HEK293T (cell line): ENCODE results near the gene SEPTIN11.

Source experiments
- CTCF ChIA-PET: fragments of 350-600 bp; formaldehyde crosslinking; extraction: SDS; loops from one replicate; lab custom pipeline; 2021; ENCODE audit warnings: antibody characterized with exemption, inconsistent platforms; lab: Yijun Ruan, JAX
- POLR2A ChIA-PET: fragments of 350-600 bp; formaldehyde crosslinking; extraction: SDS; loops from one replicate; lab custom pipeline; 2020; ENCODE audit warnings: antibody characterized with exemption, inconsistent platforms; lab: Yijun Ruan, JAX
- DNase-seq: peaks from one replicate; pipeline ENCODE4 v3.0.0; 2012; ENCODE audit warnings: mixed read lengths; ENCODE audit errors: extremely low spot score
- ARNT ChIP-seq: fragments of 450-650 bp; IDR thresholded peaks from 2 replicates; pipeline ENCODE4 v1.6.1; 2017; ENCODE audit warnings: mild to moderate bottlenecking
- BHLHE40 ChIP-seq: fragments of 450-650 bp; IDR thresholded peaks from 2 replicates; pipeline ENCODE4 v1.6.1; 2016; ENCODE audit warnings: mild to moderate bottlenecking, moderate library complexity, borderline replicate concordance
- CTBP1 ChIP-seq: fragments of 450-650 bp; IDR thresholded peaks from 2 replicates; pipeline ENCODE4 v1.6.1; 2016; ENCODE audit warnings: borderline replicate concordance
- ELF4 ChIP-seq: fragments of 450-650 bp; IDR thresholded peaks from 2 replicates; pipeline ENCODE4 v1.6.1; 2017; ENCODE audit warnings: antibody characterized with exemption
- FOXA1 ChIP-seq: fragments of 450-650 bp; IDR thresholded peaks from 2 replicates; pipeline ENCODE4 v1.6.1; 2016; ENCODE audit warnings: mild to moderate bottlenecking
- FOXK2 ChIP-seq: fragments of 450-650 bp; IDR thresholded peaks from 2 replicates; pipeline ENCODE4 v1.6.1; 2016; ENCODE audit warnings: mild to moderate bottlenecking
- FOXM1 ChIP-seq: fragments of 450-650 bp; IDR thresholded peaks from 2 replicates; pipeline ENCODE4 v1.6.1; 2017; ENCODE audit warnings: mild to moderate bottlenecking, borderline replicate concordance
- HDGF ChIP-seq: fragments of 450-650 bp; IDR thresholded peaks from 2 replicates; pipeline ENCODE4 v1.6.1; 2017; ENCODE audit warnings: antibody characterized with exemption, borderline replicate concordance
- L3MBTL2 ChIP-seq: fragments of 450-650 bp; conservative IDR thresholded peaks from 2 replicates; pipeline ENCODE4 v1.6.1; 2016; ENCODE audit warnings: mild to moderate bottlenecking
- LEF1 ChIP-seq: fragments of 450-650 bp; IDR thresholded peaks from 2 replicates; pipeline ENCODE4 v1.6.1; 2017; ENCODE audit warnings: mild to moderate bottlenecking, borderline replicate concordance
- NFRKB ChIP-seq: fragments of 450-650 bp; IDR thresholded peaks from 2 replicates; pipeline ENCODE4 v1.6.1; 2016; ENCODE audit warnings: mild to moderate bottlenecking, moderate library complexity
- PKNOX1 ChIP-seq: fragments of 450-650 bp; IDR thresholded peaks from 2 replicates; pipeline ENCODE4 v1.6.1; 2016
- SP1 ChIP-seq: fragments of 450-650 bp; IDR thresholded peaks from 2 replicates; pipeline ENCODE4 v1.6.1; 2017
- SUZ12 ChIP-seq: fragments of 450-650 bp; IDR thresholded peaks from 2 replicates; pipeline ENCODE4 v1.6.1; 2016; ENCODE audit warnings: mild to moderate bottlenecking
- TARDBP ChIP-seq: fragments of 450-650 bp; IDR thresholded peaks from 2 replicates; pipeline ENCODE4 v1.6.1; 2016
- ZNF384 ChIP-seq: fragments of 450-650 bp; IDR thresholded peaks from 2 replicates; pipeline ENCODE4 v1.6.1; 2016

Gene SEPTIN11

GRCh38 chr4:76950052-76950955, 752 bp downstream of the SEPTIN11 start:
- POLR2A ChIA-PET: interaction anchor here (0.7 to 1.1 kb wide), 8 partner anchors 10 to 171 kb away, joined by 3 to 7 read pairs (median 4); partner anchors contain the start of gene SOWAHB
- DNase-seq: peak; percentile 34
- CTCF ChIA-PET: interaction anchor here (0.8 to 1.1 kb wide), 2 partner anchors 35 to 253 kb away, joined by 3 read pairs; no protein-coding TSS in a partner anchor
- TF ChIP-seq L3MBTL2 (peak; percentile 66), ARNT (no peak)

- ChIA-PET CTCF (interaction anchor here (0.8 to 1.1 kb wide), 2 partner anchors 34 to 252 kb away, joined by 3 read pairs; no protein-coding TSS in a partner anchor), POLR2A (interaction anchor here (0.7 to 1.1 kb wide), 2 partner anchors 9 to 41 kb away, joined by 3 to 4 read pairs; no protein-coding TSS in a partner anchor)
- DNase-seq: no peak
- TF ChIP-seq ELF4 (no peak), LEF1 (no peak), L3MBTL2 (no peak), FOXK2 (no peak), BHLHE40 (no peak), CTBP1 (no peak), SUZ12 (no peak), ZNF384 (no peak), PKNOX1 (no peak), ARNT (no peak), NFRKB (no peak), TARDBP (no peak), FOXA1 (no peak), HDGF (no peak), SP1 (no peak), FOXM1 (no peak)
Measured at GRCh38 chr4:76950956-76951671, 1.6 kb downstream of the SEPTIN11 start.

GRCh38 chr4:76951672-76952010, 2.1 kb downstream of the SEPTIN11 start:
- ChIA-PET CTCF (interaction anchor here (1.1 kb wide), 1 partner anchor 34 kb away, joined by 3 read pairs; no protein-coding TSS in a partner anchor), POLR2A (interaction anchor here (1.1 kb wide), 1 partner anchor 8 kb away, joined by 4 read pairs; no protein-coding TSS in a partner anchor)
- DNase-seq: no peak
- TF ChIP-seq PKNOX1: no peak
- no peak for TF ChIP-seq NFRKB
- TF ChIP-seq TARDBP: no peak
- no peak for TF ChIP-seq BHLHE40
- TF ChIP-seq HDGF: no peak
- no peak for TF ChIP-seq ARNT
- no peak for TF ChIP-seq ZNF384
- TF ChIP-seq L3MBTL2: no peak
- TF ChIP-seq CTBP1: no peak
- TF ChIP-seq SP1: no peak
- no peak for TF ChIP-seq FOXM1
- TF ChIP-seq FOXK2: no peak
- TF ChIP-seq SUZ12: no peak
- TF ChIP-seq LEF1: no peak
- TF ChIP-seq ELF4: no peak
- TF ChIP-seq FOXA1: no peak

GRCh38 chr4:76952071-76952470, 2.5 kb downstream of the SEPTIN11 start:
- TF ChIP-seq TARDBP (no peak), PKNOX1 (peak; percentile 23; the same call in 1 of the 2 replicates)
- DNase-seq: no peak
- POLR2A ChIA-PET: no interaction called here
- CTCF ChIA-PET: interaction anchor here (0.7 kb wide), 1 partner anchor 19 kb away, joined by 3 read pairs; no protein-coding TSS in a partner anchor

GRCh38 chr4:76952656-76953582, 3.4 kb downstream of the SEPTIN11 start:
- no peak for TF ChIP-seq ELF4
- no peak for TF ChIP-seq SUZ12
- TF ChIP-seq PKNOX1: no peak
- TF ChIP-seq HDGF: no peak
- no peak for TF ChIP-seq TARDBP
- TF ChIP-seq LEF1: no peak
- no peak for TF ChIP-seq BHLHE40
- no peak for TF ChIP-seq FOXM1
- TF ChIP-seq ARNT: no peak
- no peak for TF ChIP-seq CTBP1
- no peak for TF ChIP-seq FOXA1
- TF ChIP-seq FOXK2: no peak
- no peak for TF ChIP-seq ZNF384
- no peak for TF ChIP-seq NFRKB
- TF ChIP-seq SP1: no peak
- TF ChIP-seq L3MBTL2: no peak
- POLR2A ChIA-PET: no interaction called here
- no peak for DNase-seq

More at GRCh38 chr4:76952656-76953582, 3.4 kb downstream of the SEPTIN11 start:
- CTCF ChIA-PET: interaction anchor here (0.6 to 0.7 kb wide), 2 partner anchors 18 to 25 kb away, joined by 3 to 4 read pairs; no protein-coding TSS in a partner anchor
